HepG2 (cell line): ENCODE measurements around the gene SPTAN1. TPM values are rescaled to one million over a fixed set of nuclear protein-coding genes. Genes with fewer than 3 reads are reported as not detected.
A peak's percentile ranks its signal among the peaks of the same experiment; 100 is the strongest.

Experiments used
- ATAC-seq: fragments of 200-7000 bp; cut with Tn5 transposase; 3 replicates; pipeline ENCODE4 v1.9.1; 2020; ENCODE audit warnings: mild to moderate bottlenecking, moderate library complexity
- BruUV-seq: library from RNA; stranded (reverse); fragments of 400-500 nt; replicated peaks from 2 replicates; lab custom pipeline; 2021; lab: Mats Ljungman, UMichigan
- CTCF ChIA-PET: fragments of 300-600 bp; formaldehyde crosslinking; extraction: SDS; loops from one replicate; lab custom pipeline; 2021; ENCODE audit warnings: low total read pairs, inconsistent platforms, low intra/inter-chr PET ratio; lab: Yijun Ruan, JAX
- POLR2A ChIA-PET: fragments of 350-600 bp; sonication (Branson Sonifier 250); formaldehyde crosslinking; loops from one replicate; lab custom pipeline; 2020; ENCODE audit warnings: antibody characterized with exemption, inconsistent platforms; lab: Yijun Ruan, JAX
- DNase-seq: peaks from one replicate; pipeline ENCODE4 v3.0.0-alpha.2; 2015; ENCODE audit warnings: low spot score
- FAIRE-seq: peaks from 3 replicates; lab custom pipeline; 2011; peaks lifted over from hg19 to GRCh38; lab: Jason Lieb, UNC
- H2AFZ ChIP-seq: one replicate; pipeline ENCODE4 v1.6.1; 2011; ENCODE audit warnings: low read length, inconsistent platforms
- H3K27ac ChIP-seq: fragments of 300-600 bp; 3 replicates; pipeline ENCODE4 v1.8.0; 2011; ENCODE audit warnings: mixed run types, mild to moderate bottlenecking, mixed read lengths, low read length, inconsistent platforms; ENCODE audit not compliant: insufficient read depth; ENCODE audit errors: extremely low read length
- H3K27me3 ChIP-seq, 2 experiments: fragments of 200-600 bp in 1 of 2; 2 replicates in 1 of 2; 3 replicates in 1 of 2; pipeline versions ENCODE4 v1.6.0 to v1.8.0; 2011; ENCODE audit warnings: low read length in 2 of 2, mild to moderate bottlenecking in 2 of 2, moderate library complexity in 2 of 2, inconsistent platforms in 1 of 2; ENCODE audit not compliant: insufficient read depth in 2 of 2, control insufficient read depth in 1 of 2
- H3K36me3 ChIP-seq, 2 experiments: fragments of 200-600 bp in 1 of 2; replicated peaks in 1 of 2; 2 replicates in 1 of 2; 3 replicates in 1 of 2; pipeline versions ENCODE4 v1.5.1 to v1.8.0; 2011; ENCODE audit warnings: low read length in 2 of 2, inconsistent platforms in 1 of 2; ENCODE audit not compliant: insufficient read depth in 2 of 2, control insufficient read depth in 1 of 2
- H3K4me1 ChIP-seq: 2 replicates; pipeline ENCODE4 v1.5.1; 2012; ENCODE audit warnings: low read length, inconsistent platforms; ENCODE audit not compliant: insufficient read depth
- H3K4me2 ChIP-seq: 2 replicates; pipeline ENCODE4 v1.6.0; 2011; ENCODE audit warnings: low read depth, low read length, inconsistent platforms
- H3K4me3 ChIP-seq, 3 experiments: fragments of 200-600 bp in 1 of 3; sonication (generic), shearing (Covaris generic) in 1 of 3; replicated peaks in 1 of 3; 2 replicates each; pipeline ENCODE4 v1.5.1; 2011 to 2016; ENCODE audit warnings: low read length in 3 of 3, inconsistent platforms in 2 of 3, low read depth in 2 of 3, mild to moderate bottlenecking in 2 of 3, control low read depth in 1 of 3, mixed read lengths in 1 of 3; ENCODE audit not compliant: insufficient read depth in 1 of 3
- H3K79me2 ChIP-seq: one replicate; pipeline ENCODE4 v1.6.1; 2011; ENCODE audit warnings: low read length, inconsistent platforms; ENCODE audit not compliant: insufficient read depth
- H3K9ac ChIP-seq: 2 replicates; pipeline ENCODE4 v1.6.0; 2011; ENCODE audit warnings: mild to moderate bottlenecking, low read depth, low read length, inconsistent platforms; ENCODE audit not compliant: insufficient read depth
- H3K9me3 ChIP-seq: 2 replicates; pipeline ENCODE4 v1.5.1; 2012; ENCODE audit warnings: mild to moderate bottlenecking, low read length
- H4K20me1 ChIP-seq: 2 replicates; pipeline ENCODE4 v1.6.0; 2011; ENCODE audit warnings: inconsistent platforms, mild to moderate bottlenecking, low read length, moderate library complexity; ENCODE audit not compliant: insufficient read depth
- CEBPZ ChIP-seq: IDR thresholded peaks from 2 replicates; pipeline ENCODE4 v1.6.1; 2012; ENCODE audit warnings: low read length, improper control_type of control experiment
- DMAP1 ChIP-seq: IDR thresholded peaks from 2 replicates; pipeline ENCODE4 v1.6.1; 2016
- GFI1 ChIP-seq: sonication (generic); formaldehyde crosslinking; IDR thresholded peaks from 2 replicates; pipeline ENCODE4 v1.5.0; 2020; ENCODE audit warnings: missing genetic modification reagents, mild to moderate bottlenecking, borderline replicate concordance
- HMGXB4 ChIP-seq, 2 experiments: sonication (generic) in 1 of 2; formaldehyde crosslinking in 1 of 2; IDR thresholded peaks; 2 replicates each; pipeline versions ENCODE4 v1.4.0 to v1.6.1; 2018 to 2020; ENCODE audit warnings: missing genetic modification reagents in 2 of 2, borderline replicate concordance in 1 of 2, low read depth in 1 of 2, mild to moderate bottlenecking in 1 of 2, missing biosample characterization in 1 of 2
- KAT2B ChIP-seq: fragments of 150-350 bp; IDR thresholded peaks from 2 replicates; pipeline ENCODE4 v1.6.1; 2014; ENCODE audit warnings: low read depth, low read length, borderline replicate concordance
- MAX ChIP-seq: IDR thresholded peaks from 2 replicates; pipeline ENCODE4 v1.6.1; 2012; ENCODE audit warnings: inconsistent platforms
- RFX1 ChIP-seq: fragments of 450-650 bp; IDR thresholded peaks from 2 replicates; pipeline ENCODE4 v1.6.1; 2017
- SAP130 ChIP-seq: IDR thresholded peaks from 2 replicates; pipeline ENCODE4 v1.6.1; 2016; ENCODE audit warnings: low read depth
- SP2 ChIP-seq: sonication (generic); formaldehyde crosslinking; IDR thresholded peaks from 2 replicates; pipeline ENCODE4 v1.5.1; 2020; ENCODE audit warnings: mild to moderate bottlenecking, missing genetic modification reagents
- ZFP37 ChIP-seq: sonication (generic); formaldehyde crosslinking; IDR thresholded peaks from 2 replicates; pipeline ENCODE4 v1.4.0; 2020; ENCODE audit warnings: missing genetic modification reagents, borderline replicate concordance
- ZNF18 ChIP-seq: sonication (generic); formaldehyde crosslinking; IDR thresholded peaks from 2 replicates; pipeline ENCODE4 v1.8.0; 2022; ENCODE audit warnings: mild to moderate bottlenecking, missing genetic modification reagents; ENCODE audit not compliant: insufficient replicate concordance
- ZNF614 ChIP-seq: IDR thresholded peaks from 2 replicates; pipeline ENCODE4 v1.6.1; 2018; ENCODE audit warnings: missing biosample characterization, missing genetic modification reagents, inconsistent platforms, borderline replicate concordance
- ZNF616 ChIP-seq: sonication (generic); formaldehyde crosslinking; IDR thresholded peaks from 2 replicates; pipeline ENCODE4 v1.5.0; 2020; ENCODE audit warnings: low read depth, mild to moderate bottlenecking, missing genetic modification reagents
- WGBS: methylation state at CpG from one replicate; pipeline ENCODE4 v1.1.6; 2017; ENCODE audit warnings: low lambda C conversion rate; 5-methylcytosine and 5-hydroxymethylcytosine counted together
- in situ Hi-C: cut with HindIII; loops from 2 replicates; pipeline ENCODE4 v1.10.0; 2017; ENCODE audit warnings: low pct_unique_long_range_greater_than_20kb; ENCODE audit not compliant: extremely low pct_ligation_motif_present
- intact Hi-C: fragments of 100-400 bp; cut with micrococcal nuclease; formaldehyde crosslinking; loops from one replicate; pipeline ENCODE4 v1.10.0; 2022; ENCODE audit not compliant: unreplicated experiment
- polyA plus RNA-seq, 8 experiments: library from polyadenylated mRNA; depleted of rRNA in 3 of 8; stranded (reverse) in 7 of 8; unstranded in 1 of 8; fragments of >200 nt; fragmentation: Illumina TruSeq in 4 of 8; extraction: Trizol in 4 of 8; gene quantifications; 2 replicates each; pipeline versions ENCODE4 v1.2.1 to v1.2.3, GENCODE V29; 2011 to 2016; ENCODE audit warnings: low read depth in 4 of 8, missing spikeins in 1 of 8, mixed read lengths in 1 of 8; ENCODE audit not compliant: insufficient read depth in 1 of 8
- total RNA-seq, 5 experiments: library from RNA; depleted of rRNA; stranded (reverse); fragments of >200 nt; fragmentation: Illumina TruSeq; extraction: Trizol; gene quantifications; 2 replicates each; pipeline ENCODE4 v1.2.3, GENCODE V29; 2016; ENCODE audit warnings: low read depth in 1 of 5

Gene SPTAN1
- total and polyA plus RNA-seq, 2 of the 13 experiments (the other 11 are each of a cell fraction or from before 2014, with no cell fraction given), result 106 to 111 TPM

GRCh38 chr9:128503870-128504269 is 48.5 kb upstream of the SPTAN1 start:
- peaks cover 19% of the 10 kb centered on the region for H3K79me2 ChIP-seq
- H2AFZ ChIP-seq, result no peak overlapping the region
- DNase-seq (no peak), FAIRE-seq (no peak), ATAC-seq (no peak)
- no peaks in the 10 kb centered on the region; a peak in 1 of 5 replicates for H3K27me3 ChIP-seq
- CTCF ChIA-PET, result no interaction called here
- peak overlapping the region; percentile 82 to 96 (median 90); a peak in 5 of 6 replicates for H3K4me3 ChIP-seq
- no peaks in the 10 kb centered on the region for H3K9me3 ChIP-seq
- H3K4me2 ChIP-seq, result peak overlapping the region; percentile 88
- BruUV-seq, result TSS peak; percentile 78
- TF ChIP-seq HMGXB4 (CRISPR knock-in tag; IDR thresholded peaks at IDR 0.05; ENCODE audit: borderline replicate concordance in 1 of 2, low read depth in 1 of 2) (no peak), ZNF616 (CRISPR knock-in tag) (no peak), CEBPZ (no peak), ZNF18 (CRISPR knock-in tag) (no peak), KAT2B (no peak), SP2 (CRISPR knock-in tag) (no peak), MAX (no peak), GFI1 (CRISPR knock-in tag) (no peak), ZNF614 (no peak), RFX1 (no peak), DMAP1 (no peak), ZFP37 (no peak), SAP130 (CRISPR knock-in tag) (no peak)
- peaks cover 21% of the 10 kb centered on the region for H3K4me1 ChIP-seq
- POLR2A ChIA-PET, result no interaction called here
- WGBS, result 60% methylated on average over 11 of the region's 11 CpGs
- in situ Hi-C loops (no loop called here), intact Hi-C loops (loop anchor here (5.0 kb wide), 1 partner anchor 48 kb away; the partner anchor contains the start of gene SPTAN1)
- H3K9ac ChIP-seq, result peak overlapping the region; percentile 87
- H3K36me3 ChIP-seq, result peaks cover 1 to 13% of the 10 kb centered on the region in 2 experiments; a peak in 4 of 5 replicates
- H4K20me1 ChIP-seq, result no peaks in the 10 kb centered on the region
- H3K27ac ChIP-seq, result peak overlapping the region; percentile 79
